ENCODE data around the gene ZDHHC11B.
"Not testable (repeated sequence)": the region's sequence is repeated elsewhere in the genome, so short reads cannot be mapped to it uniquely, and the experiment has no call there.

DNA sequence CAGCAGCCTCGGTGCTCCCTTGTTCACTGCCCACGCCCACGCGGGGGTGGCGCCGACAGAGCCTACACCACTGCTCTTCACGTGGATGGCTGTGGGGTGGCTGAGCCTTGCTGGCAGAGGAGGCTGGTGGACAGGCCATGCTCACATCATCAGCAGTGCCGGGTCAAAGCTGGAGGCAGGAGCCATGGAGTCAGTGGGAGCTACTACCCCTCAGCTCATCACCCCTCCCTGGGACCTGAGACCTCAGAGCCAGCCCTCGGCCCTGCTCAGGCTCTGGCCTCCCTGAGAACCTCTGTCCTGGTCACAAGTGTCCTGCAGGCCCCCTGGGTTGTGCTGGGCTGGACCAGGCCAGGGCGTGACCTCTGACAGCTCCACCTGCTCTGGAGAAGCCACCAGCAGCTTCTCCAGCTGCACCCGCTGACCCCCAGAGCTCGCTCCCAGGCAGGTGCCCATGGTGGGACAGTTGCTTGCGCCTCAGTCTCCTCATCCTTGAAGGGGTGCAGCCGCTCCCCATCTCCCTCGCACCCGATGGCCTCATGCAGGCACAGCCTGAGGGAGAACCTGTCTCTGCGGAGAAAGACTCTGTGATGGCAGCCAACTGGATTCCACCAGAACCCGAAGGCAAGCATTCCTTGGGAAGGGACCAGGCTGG, 9.5 kb downstream of the ZDHHC11B start:
- TF ChIP-seq SALL2 (tag by site-specific recombination; IDR thresholded peaks at IDR 0.05; ENCODE audit: borderline replicate concordance); ZNF555 (tag by site-specific recombination; conservative IDR thresholded peaks at IDR 0.05); ZNF248 (tag by site-specific recombination; IDR thresholded peaks at IDR 0.05); CTCF (tag by site-specific recombination; IDR thresholded peaks at IDR 0.05); ZBTB48 (tag by site-specific recombination; IDR thresholded peaks at IDR 0.05): not testable (repeated sequence)
- TF ChIP-seq, protein P1, sequence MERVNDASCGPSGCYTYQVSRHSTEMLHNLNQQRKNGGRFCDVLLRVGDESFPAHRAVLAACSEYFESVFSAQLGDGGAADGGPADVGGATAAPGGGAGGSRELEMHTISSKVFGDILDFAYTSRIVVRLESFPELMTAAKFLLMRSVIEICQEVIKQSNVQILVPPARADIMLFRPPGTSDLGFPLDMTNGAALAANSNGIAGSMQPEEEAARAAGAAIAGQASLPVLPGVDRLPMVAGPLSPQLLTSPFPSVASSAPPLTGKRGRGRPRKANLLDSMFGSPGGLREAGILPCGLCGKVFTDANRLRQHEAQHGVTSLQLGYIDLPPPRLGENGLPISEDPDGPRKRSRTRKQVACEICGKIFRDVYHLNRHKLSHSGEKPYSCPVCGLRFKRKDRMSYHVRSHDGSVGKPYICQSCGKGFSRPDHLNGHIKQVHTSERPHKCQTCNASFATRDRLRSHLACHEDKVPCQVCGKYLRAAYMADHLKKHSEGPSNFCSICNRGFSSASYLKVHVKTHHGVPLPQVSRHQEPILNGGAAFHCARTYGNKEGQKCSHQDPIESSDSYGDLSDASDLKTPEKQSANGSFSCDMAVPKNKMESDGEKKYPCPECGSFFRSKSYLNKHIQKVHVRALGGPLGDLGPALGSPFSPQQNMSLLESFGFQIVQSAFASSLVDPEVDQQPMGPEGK (tag by site-specific recombination; IDR thresholded peaks at IDR 0.05): not testable (repeated sequence)
